ENCODE measurements around the gene CRB2. TPM values are rescaled to one million over a fixed set of nuclear protein-coding genes. Genes with fewer than 3 reads are reported as not detected.

CRB2 gene
- total RNA-seq, 1 donor from 2014 or later = 0.93 TPM

DNA sequence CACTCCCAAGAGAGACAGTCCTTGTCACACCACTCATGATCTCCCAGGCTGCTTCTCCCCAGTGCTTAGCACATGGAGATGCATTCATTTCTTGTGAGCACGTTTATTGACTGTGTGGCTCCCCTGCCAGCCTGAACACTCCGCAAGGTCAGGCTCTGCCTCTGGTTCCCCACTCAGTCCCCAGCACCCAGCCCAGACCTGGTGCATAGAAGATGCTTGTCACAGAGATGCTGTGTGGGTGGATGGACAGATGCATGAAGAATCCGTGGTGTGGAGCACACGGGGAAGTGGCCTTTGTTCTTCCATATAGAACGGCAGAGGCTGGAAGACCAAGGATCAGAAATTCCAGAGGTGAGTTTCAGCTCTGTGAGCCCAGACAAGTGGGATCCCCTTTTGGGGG, 13.8 kb upstream of the CRB2 start:
- Histone ChIP-seq H3K36me3 (no peaks in the 10 kb centered on the region), H3K27me3 (no peaks in the 10 kb centered on the region), H3K27ac (no peak overlapping the region), H3K4me1 (peaks cover 10% of the 10 kb centered on the region), H3K9me3 (no peaks in the 10 kb centered on the region), H3K4me3 (no peak overlapping the region)
- no peak for ATAC-seq
- TF ChIP-seq, protein P1, sequence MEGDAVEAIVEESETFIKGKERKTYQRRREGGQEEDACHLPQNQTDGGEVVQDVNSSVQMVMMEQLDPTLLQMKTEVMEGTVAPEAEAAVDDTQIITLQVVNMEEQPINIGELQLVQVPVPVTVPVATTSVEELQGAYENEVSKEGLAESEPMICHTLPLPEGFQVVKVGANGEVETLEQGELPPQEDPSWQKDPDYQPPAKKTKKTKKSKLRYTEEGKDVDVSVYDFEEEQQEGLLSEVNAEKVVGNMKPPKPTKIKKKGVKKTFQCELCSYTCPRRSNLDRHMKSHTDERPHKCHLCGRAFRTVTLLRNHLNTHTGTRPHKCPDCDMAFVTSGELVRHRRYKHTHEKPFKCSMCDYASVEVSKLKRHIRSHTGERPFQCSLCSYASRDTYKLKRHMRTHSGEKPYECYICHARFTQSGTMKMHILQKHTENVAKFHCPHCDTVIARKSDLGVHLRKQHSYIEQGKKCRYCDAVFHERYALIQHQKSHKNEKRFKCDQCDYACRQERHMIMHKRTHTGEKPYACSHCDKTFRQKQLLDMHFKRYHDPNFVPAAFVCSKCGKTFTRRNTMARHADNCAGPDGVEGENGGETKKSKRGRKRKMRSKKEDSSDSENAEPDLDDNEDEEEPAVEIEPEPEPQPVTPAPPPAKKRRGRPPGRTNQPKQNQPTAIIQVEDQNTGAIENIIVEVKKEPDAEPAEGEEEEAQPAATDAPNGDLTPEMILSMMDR (IDR thresholded peaks at IDR 0.05) = no peak
- intact Hi-C loops (cut with DNase I) = no loop called here
- DNase-seq = no peak

DNA sequence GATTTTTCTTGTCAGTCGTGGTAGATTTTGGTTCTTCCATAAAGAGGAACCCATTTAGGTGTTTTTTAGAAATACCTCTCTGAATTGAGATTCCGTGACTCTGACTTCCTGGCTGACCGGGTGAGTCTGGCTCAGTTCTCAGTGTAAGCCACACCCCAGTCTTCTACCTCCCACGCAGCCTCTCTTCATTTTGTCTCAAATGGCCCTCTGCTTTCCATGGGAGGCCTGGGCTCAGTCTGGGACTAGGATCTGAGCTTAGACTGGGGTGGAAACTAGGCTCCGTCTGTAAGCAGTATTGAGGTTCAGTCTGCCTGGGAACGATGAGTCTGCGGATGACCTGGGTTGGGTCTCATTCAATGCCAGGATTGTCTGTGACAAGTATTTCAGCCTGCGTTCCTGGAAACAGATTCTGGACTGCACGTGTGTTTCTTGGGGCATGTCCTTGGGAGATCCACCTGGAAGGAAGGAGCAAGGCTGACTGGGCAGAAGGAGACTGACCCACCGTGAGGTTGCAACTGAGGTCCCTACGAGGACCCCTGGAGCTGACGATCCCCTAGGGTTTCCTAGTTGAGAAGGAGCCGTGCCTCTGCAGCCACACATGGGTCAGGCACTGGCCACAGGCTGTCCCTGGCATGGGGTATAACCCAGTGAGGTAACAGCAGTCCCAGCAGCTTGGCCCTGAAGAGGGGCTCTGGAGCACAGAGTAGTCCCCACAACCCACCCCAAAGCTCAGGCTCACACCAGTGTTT, 12.4 kb upstream of the CRB2 start:
- no peaks in the 10 kb centered on the region for H3K27me3 ChIP-seq

DNA sequence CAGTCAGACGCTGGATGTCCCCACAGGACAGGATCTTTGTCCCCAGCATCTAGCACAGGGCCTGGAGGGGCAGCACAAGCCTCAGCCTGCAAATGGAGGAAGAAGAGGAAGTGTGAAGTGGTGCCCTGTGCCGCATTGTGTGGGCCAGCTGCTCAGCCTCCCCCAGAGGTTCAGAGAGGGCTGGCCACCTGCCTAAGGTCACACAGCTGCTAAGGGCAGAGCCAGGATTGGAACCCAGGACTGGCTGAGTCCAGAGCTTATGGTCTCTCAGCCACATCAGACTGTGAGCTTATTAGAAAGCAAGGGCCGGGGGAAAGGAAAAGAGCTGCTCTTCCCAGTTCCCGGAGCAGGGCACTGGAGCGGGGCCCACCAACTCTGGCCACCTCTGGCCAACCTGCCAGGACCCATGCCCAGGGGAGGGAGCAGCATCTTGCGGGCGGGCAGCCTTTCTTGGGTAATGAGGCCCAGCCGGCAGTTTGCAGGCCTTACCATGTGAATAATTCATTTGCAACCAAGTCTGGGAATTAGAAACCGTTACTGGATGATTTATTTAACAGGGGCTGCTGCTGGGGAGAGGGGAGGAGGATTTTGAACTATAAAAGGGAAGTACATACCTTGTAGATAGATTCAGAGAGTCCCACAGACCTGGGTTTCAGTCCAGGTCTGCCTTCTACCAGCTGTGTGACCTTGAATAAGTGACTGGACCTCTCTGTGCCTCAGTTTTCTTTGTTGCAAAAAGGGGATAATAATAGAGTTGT, 11.6 kb upstream of the CRB2 start:
- H3K27me3 ChIP-seq = no peaks in the 10 kb centered on the region
- H3K4me1 ChIP-seq = peaks cover 10% of the 10 kb centered on the region
- no peak overlapping the region for H3K4me3 ChIP-seq
- intact Hi-C loops (cut with DNase I) = no loop called here
- H3K27ac ChIP-seq = no peak overlapping the region
- H3K36me3 ChIP-seq = no peaks in the 10 kb centered on the region
- ATAC-seq (no peak), DNase-seq (no peak)
- TF ChIP-seq, protein P1 (IDR thresholded peaks at IDR 0.05) = no peak
- no peaks in the 10 kb centered on the region for H3K9me3 ChIP-seq

More for the DNA sequence above, 12.4 kb upstream of the CRB2 start:
- ATAC-seq (peak; percentile 9), DNase-seq (no peak)
- intact Hi-C loops (cut with DNase I) = no loop called here
- no peaks in the 10 kb centered on the region for H3K36me3 ChIP-seq
- H3K4me3 ChIP-seq = no peak overlapping the region
- no peaks in the 10 kb centered on the region for H3K9me3 ChIP-seq
- no peak overlapping the region for H3K27ac ChIP-seq
- TF ChIP-seq, protein P1 (IDR thresholded peaks at IDR 0.05) = no peak
- peaks cover 10% of the 10 kb centered on the region for H3K4me1 ChIP-seq

DNA sequence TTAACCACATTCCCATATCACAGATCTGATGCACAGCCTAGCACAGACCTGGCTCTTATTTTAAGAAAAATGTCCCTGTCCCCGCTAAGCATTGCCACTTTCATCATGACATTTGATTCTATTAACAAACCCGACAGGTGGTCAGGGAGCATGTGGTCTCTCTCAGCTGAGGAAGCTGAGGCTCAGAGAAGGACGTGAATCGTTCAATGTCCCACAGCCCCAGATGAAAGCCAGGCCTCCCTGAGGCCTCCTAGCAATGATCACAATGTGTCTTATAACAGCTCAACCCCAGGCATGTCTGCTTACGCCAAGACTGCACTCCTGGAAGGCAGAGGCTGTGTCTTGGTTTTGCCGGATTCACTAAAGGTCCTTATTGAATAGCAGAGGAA, 10.4 kb upstream of the CRB2 start:
- no peak overlapping the region for H3K27ac ChIP-seq

DNA sequence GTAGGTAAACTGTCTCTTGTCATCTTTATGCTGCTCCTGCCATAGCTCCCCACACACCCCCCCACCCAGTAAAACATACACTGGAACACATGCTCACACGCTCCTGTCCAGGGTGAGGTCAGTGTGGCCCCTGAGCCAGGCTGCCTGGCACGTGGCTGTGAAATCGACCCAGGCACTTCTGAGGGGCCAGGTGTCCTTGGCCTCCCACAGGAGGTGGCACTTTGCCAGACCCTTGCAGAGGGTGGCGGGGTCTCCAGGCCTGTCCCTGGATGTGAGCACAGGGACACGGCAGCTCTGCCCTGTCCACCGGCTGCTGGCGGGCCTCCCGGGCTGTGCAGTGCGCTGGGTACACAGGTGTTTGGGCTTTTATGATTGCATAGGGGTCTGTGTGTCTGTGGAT, 10.0 kb upstream of the CRB2 start:
- DNase-seq (no peak), ATAC-seq (no peak)
- H3K9me3 ChIP-seq = no peaks in the 10 kb centered on the region
- no peaks in the 10 kb centered on the region for H3K36me3 ChIP-seq
- H3K4me3 ChIP-seq = no peak overlapping the region
- H3K4me1 ChIP-seq = peaks cover 3% of the 10 kb centered on the region
- H3K27ac ChIP-seq = no peak overlapping the region
- no peaks in the 10 kb centered on the region for H3K27me3 ChIP-seq
- intact Hi-C loops (cut with DNase I) = no loop called here
- TF ChIP-seq, protein P1 (IDR thresholded peaks at IDR 0.05) = no peak

More for the DNA sequence above, 10.4 kb upstream of the CRB2 start:
- Histone ChIP-seq H3K9me3 (no peaks in the 10 kb centered on the region), H3K36me3 (no peaks in the 10 kb centered on the region), H3K4me1 (peaks cover 3% of the 10 kb centered on the region), H3K27me3 (no peaks in the 10 kb centered on the region), H3K4me3 (no peak overlapping the region)
- DNase-seq (no peak), ATAC-seq (no peak)
- intact Hi-C loops (cut with DNase I) = no loop called here
- TF ChIP-seq, protein P1 (IDR thresholded peaks at IDR 0.05) = no peak

Measured in upper lobe of right lung (tissue), 1 donor.